ENCODE results near the gene MSANTD2.

The MSANTD2 gene

GRCh38 chr11:124727474-124727873, 72.7 kb downstream of the MSANTD2 start:
- DNase-seq: no peak

GRCh38 chr11:124725719-124726105, 74.5 kb downstream of the MSANTD2 start:
- peak; percentile 90 for DNase-seq

- DNase-seq: peak; percentile 62
Observed at GRCh38 chr11:124724979-124725718, 75.1 kb downstream of the MSANTD2 start.

- no peak for DNase-seq
Observed at GRCh38 chr11:124722176-124722575, 78.0 kb downstream of the MSANTD2 start.

GRCh38 chr11:124719534-124719933, 80.7 kb downstream of the MSANTD2 start:
- DNase-seq: no peak

- no peak for DNase-seq
Observed at GRCh38 chr11:124718801-124719200, 81.4 kb downstream of the MSANTD2 start.

GRCh38 chr11:124717786-124718651, 82.2 kb downstream of the MSANTD2 start:
- DNase-seq: peak; percentile 54

- no peak for DNase-seq
Observed at GRCh38 chr11:124717421-124717785, 82.8 kb downstream of the MSANTD2 start.

- DNase-seq: peak; percentile 48
Observed at GRCh38 chr11:124716591-124716990, 83.6 kb downstream of the MSANTD2 start.

All from GF-D8 (cell line).